HG03025 (cell line): Measurements from ENCODE around the gene NMRK1.
A peak's percentile ranks its signal among the peaks of the same experiment; 100 is the strongest.

ENCODE experiments used
- ATAC-seq: cut with Tn5 transposase; IDR thresholded peaks from one replicate; pipeline ENCODE4 v1.9.1; 2021; ENCODE audit warnings: mild to moderate bottlenecking, moderate library complexity; ENCODE audit not compliant: unreplicated experiment, low FRiP score

NMRK1 gene

DNA sequence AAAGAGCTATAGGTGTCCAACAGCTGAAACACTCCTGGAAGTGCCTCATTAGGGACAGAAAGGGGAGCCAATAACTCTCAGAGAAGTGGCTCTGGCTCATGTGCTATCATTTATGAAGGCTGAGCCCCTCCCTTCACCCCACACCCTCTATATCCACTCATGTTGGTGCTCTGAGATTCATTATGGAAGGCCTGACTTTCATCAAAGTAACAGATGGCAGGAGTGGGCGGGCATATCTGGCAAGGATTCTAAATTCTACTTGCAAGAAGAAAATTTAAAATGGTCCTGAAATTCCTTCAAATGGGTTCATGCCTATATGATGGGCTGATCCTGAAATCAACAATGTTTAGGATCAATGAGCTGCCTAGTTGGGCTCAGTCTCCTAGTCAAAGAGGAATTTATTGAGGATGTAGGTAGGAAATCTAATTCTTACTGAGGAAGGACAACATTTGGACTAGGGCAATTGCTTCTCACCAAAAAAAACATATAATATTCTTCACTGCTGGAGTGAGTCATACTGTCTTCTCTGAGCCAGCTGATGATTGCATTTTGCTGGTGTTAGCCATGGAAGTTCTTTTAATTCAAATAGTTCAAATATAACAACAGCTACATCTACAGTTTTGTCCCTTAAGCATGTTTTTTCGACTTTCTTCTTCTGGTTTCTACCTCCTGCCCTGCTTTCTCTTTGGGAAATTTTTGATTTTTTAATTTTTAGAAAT is 23.5 kb downstream of the NMRK1 start:
- ATAC-seq: no peak

- no peak for ATAC-seq
Measured at GRCh38 chr9:75063556-75064305, 24.2 kb downstream of the NMRK1 start.

DNA sequence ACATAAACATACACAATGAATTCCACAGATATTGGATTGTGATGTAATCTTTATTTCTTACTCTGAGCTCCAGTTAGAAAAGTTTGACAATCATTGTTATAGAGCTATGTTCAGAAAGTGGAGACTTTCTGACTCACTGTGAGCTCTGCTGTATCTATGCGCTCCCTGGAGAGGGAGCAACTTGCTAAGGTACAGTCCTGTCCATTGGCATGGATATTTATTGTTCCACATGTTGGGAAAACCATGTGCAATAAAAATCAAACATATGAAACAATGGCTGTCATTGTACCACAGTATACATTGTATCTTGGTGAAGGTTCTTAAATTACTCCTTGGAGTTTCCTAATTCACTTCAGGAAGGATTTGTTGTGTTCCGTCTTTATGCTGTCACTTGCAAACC is 26.8 kb downstream of the NMRK1 start:
- no peak for ATAC-seq

DNA sequence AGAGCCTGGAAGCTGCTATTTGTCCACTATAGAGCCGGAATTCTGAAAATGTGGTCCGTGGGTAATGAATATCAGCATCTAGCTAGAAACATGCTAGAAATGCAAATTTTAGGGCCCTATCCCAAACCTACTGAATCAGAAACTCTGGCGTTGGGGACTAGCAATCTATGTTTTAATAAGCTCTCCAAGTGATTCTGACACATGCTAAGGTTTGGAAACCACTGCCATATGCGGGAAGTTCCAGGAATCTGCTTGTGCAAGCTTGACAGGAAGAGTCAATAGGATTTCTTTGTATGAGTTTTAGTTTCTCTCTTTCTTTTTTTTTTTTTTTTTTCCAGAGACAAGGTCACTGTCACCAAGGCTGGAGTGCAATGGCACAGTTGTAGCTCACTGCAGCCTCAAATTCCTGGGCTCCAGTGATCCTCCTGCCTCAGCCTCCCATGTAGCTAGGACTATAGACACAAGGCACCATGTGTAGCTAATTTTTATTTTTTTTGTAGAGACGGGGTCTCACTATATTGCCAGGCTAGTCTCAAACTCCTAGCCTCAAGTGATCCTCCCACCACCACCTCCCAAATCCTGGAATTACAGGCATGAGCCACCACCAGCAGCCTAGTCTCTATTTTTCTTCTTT is 33.5 kb downstream of the NMRK1 start:
- no peak for ATAC-seq

GRCh38 chr9:75053869-75054268 is 34.1 kb downstream of the NMRK1 start:
- ATAC-seq: peak; percentile 92

- ATAC-seq: no peak
Measured at GRCh38 chr9:75051285-75051684, 36.7 kb downstream of the NMRK1 start.

DNA sequence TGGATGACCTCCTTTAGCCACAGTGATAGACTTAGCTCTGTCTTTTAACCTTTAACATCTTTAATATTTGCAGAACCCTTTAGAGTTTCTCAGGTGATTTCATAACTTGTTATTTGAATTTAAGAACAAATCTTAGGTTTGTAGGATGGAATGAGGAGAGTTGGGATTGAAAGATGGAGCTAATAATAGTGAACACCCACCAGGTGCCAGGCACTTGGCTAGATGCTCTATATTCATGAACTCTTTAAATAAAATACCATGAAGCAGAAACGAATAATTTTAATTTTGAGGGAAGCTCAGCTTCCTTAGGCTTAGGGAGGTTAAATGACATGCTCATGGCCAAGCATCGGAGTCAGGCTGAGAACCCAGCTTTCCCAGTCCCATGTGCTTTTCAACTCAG is 40.4 kb downstream of the NMRK1 start:
- ATAC-seq: no peak

DNA sequence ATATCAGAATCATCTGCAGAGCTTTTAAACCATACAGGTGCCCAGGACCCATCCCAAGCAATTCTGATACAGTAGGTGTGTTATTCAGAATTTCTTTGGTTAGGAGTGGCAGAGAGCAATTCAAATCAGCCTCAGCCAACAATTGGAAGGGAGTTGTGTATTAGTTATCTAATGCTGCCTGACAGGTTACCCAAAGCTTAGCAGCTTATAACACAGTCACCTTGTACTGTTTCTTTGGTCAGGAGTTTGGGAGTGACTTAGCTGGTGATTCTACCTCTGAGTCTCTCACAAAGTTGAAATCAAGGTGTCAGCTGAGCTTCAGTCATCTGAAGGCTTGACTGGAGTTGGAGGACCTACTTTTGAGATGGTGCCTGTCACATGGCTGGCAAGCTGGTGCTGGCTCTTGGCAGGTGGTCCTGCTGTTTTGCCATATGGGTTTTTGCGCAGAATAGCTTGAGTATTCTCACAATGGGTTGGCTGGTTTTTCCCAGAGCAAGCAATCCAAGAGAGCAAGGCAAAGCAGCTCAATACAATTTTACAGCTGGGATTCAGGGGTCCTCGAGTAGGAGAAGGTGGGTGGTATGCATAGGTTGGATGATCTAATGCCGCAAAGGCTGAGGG is 41.1 kb downstream of the NMRK1 start:
- ATAC-seq: no peak

DNA sequence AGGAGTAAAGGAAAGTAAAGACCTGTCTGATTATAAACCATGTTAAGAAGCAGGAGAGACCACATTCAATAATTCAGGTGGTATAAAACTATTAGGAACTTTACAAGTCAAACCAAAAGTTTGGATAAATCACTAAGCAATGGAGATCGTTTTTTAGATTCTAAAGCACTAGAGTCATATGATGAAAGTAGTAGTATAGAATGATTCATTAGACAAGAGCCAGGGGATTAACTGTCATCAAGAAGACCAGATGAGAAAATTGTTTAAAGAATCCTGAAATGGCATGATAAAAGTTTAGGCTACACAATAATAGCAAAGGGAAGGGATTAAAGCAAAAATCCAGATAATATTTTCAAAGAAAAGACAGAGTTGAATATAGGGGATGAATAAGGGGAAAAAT is 46.9 kb downstream of the NMRK1 start:
- no peak for ATAC-seq

DNA sequence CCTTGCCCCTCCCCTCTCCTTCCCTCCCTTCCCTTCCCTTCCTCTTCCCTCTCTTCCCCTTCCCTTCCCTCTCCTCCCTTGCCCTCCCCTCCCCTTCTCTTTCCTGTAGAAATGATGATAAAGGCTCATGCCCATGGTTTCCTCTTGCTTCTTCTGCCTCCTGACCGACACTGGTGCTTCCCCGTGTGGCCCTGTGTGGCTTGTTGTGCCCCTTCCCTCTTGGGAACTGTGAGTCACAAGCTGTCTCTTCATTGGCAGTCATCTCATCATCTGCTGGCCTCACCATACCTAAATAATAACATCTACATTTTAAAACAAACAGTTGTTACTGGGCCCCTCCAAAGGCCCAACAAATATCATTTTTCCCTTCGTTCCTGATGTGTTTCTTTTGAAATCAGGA is 48.2 kb downstream of the NMRK1 start:
- ATAC-seq: no peak

GRCh38 chr9:75039009-75039408 is 48.9 kb downstream of the NMRK1 start:
- ATAC-seq: no peak

GRCh38 chr9:75036793-75037192 is 51.2 kb downstream of the NMRK1 start:
- ATAC-seq: no peak

- no peak for ATAC-seq
Measured at GRCh38 chr9:75033791-75034473, 54.0 kb downstream of the NMRK1 start.

- ATAC-seq: peak; percentile 52
Measured at GRCh38 chr9:75027187-75028107, 60.5 kb downstream of the NMRK1 start.

- no peak for ATAC-seq
Measured at GRCh38 chr9:75023846-75024245, 64.1 kb downstream of the NMRK1 start.

DNA sequence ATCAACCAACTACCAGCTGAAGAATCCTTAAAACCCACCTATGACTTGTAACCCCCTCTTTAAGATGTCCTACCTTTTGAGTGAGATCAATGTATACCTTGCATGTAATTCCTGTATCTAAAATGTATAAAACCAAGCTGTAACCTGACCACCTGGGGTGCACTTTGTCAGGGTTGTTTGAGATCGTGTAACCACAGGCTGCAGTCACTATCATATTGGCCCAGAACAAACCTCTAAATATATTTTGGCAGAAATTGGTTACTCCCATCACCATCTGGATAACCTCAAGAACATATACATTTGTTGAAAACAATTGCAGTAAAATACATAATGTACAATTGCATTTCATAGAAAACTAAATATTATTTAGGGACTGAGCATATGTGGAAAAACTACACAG is 68.3 kb downstream of the NMRK1 start:
- no peak for ATAC-seq

DNA sequence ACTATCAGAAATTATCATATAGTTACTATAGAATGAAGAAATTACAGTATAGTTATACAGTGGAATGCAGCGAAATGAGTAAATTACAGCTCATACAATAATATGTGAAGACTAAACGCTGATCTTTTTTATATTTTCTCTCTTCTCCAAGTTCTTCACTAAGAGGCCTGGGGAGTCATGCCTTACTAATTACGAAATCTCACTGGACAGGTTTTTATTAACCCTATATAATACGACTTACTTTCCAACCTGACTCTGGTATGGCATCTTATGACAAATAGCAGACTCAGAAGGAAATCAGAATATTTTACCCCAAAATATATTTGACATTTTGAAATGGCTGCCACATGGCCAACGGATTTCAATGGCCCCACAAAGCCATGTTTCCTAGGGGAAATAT is 68.9 kb downstream of the NMRK1 start:
- no peak for ATAC-seq

- ATAC-seq: no peak
Measured at GRCh38 chr9:75017378-75017777, 70.6 kb downstream of the NMRK1 start.

DNA sequence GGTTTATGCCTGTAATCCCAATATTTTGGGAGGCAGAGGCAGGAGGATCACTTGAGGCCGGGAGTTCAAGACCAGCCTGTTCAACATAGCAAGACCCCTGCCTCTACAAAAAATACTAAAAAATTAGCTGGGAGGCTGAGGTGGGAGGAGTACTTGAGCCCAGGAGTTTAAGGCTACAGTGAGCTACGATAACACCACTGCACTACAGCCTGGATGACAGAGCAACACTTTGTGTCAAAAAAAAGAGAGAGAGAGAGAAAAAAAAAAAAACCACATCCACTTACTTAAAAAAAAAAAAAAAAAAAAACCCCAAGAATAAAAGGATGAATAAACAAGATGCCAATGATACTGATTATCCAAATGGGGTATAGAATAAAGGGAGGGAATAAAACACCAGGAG is 74.2 kb downstream of the NMRK1 start:
- ATAC-seq: no peak
